HCT116 (cell line): ENCODE results near the gene KMT2C. TPM values are rescaled to one million over a fixed set of nuclear protein-coding genes. Genes with fewer than 3 reads are reported as not detected.

ENCODE experiments used
- ATAC-seq: fragments of 200-7000 bp; cut with Tn5 transposase; 2 replicates; pipeline ENCODE4 v1.9.1; 2020; ENCODE audit warnings: mild to moderate bottlenecking, moderate library complexity
- BruUV-seq: library from RNA; stranded (reverse); fragments of 400-500 nt; replicated peaks from 2 replicates; lab custom pipeline; 2021; lab: Mats Ljungman, UMichigan
- CTCF ChIA-PET: fragments of 300-600 bp; sonication (Branson Sonifier 250); formaldehyde crosslinking; loops from one replicate; lab custom pipeline; 2021; ENCODE audit warnings: antibody characterized with exemption; lab: Charles Lee
- POLR2A ChIA-PET: fragments of 300-600, 350-600 bp; sonication (Branson Sonifier 250); formaldehyde crosslinking; loops from one replicate; lab custom pipeline; 2021; ENCODE audit warnings: antibody characterized with exemption; lab: Charles Lee
- RAD21 ChIA-PET, 2 experiments: fragments of 300-600 bp; sonication (Branson Sonifier 250); formaldehyde crosslinking; loops; one replicate each; lab custom pipeline; 2023; ENCODE audit warnings: low total read pairs in 2 of 2; ENCODE audit not compliant: uncharacterized antibody in 2 of 2, unreplicated experiment in 2 of 2, low non-redundant PET in 1 of 2; lab: Charles Lee
- DNase-seq: peaks from one replicate; pipeline ENCODE4 v3.0.0-alpha.2; 2010; ENCODE audit warnings: low read depth, low spot score
- H2AFZ ChIP-seq: fragments of 200-600 bp; shearing (Covaris generic), sonication (generic); 2 replicates; pipeline ENCODE4 v1.6.1; 2017; ENCODE audit warnings: low read depth, mixed run types, mixed read lengths, antibody characterized with exemption, low read length; ENCODE audit not compliant: poor library complexity, severe bottlenecking
- H3K27ac ChIP-seq: 2 replicates; pipeline ENCODE4 v1.5.1; 2012; ENCODE audit warnings: low read depth, low read length
- H3K27me3 ChIP-seq: fragments of 200-600 bp; sonication (generic); 2 replicates; pipeline ENCODE4 v1.6.1; 2016; ENCODE audit warnings: mixed run types, low read length, mixed read lengths; ENCODE audit not compliant: insufficient read depth
- H3K36me3 ChIP-seq, 2 experiments: fragments of 200-500 bp in 1 of 2; fragments of 200-600 bp in 1 of 2; sonication (Bioruptor generic) in 1 of 2; sonication (generic) in 1 of 2; 2 replicates each; pipeline versions ENCODE4 v1.5.1 to v1.6.1; 2014 to 2016; ENCODE audit warnings: low read length in 2 of 2, inconsistent platforms in 1 of 2, mixed read lengths in 1 of 2, mixed run types in 1 of 2; ENCODE audit not compliant: insufficient read depth in 2 of 2, control insufficient read depth in 1 of 2
- H3K4me1 ChIP-seq, 2 experiments: fragments of 200-600 bp in 1 of 2; sonication (generic) in 1 of 2; 2 replicates each; pipeline versions ENCODE4 v1.5.1 to v1.6.1; 2012 to 2017; ENCODE audit warnings: low read length in 2 of 2, inconsistent platforms in 1 of 2, mild to moderate bottlenecking in 1 of 2, mixed read lengths in 1 of 2, mixed run types in 1 of 2, moderate library complexity in 1 of 2; ENCODE audit not compliant: insufficient read depth in 2 of 2, control insufficient read depth in 1 of 2
- H3K4me2 ChIP-seq: fragments of 200-600 bp; sonication (generic); 2 replicates; pipeline ENCODE4 v1.6.1; 2017; ENCODE audit warnings: mixed run types, low read length, mixed read lengths
- H3K4me3 ChIP-seq, 2 experiments: fragments of 200-600 bp in 1 of 2; sonication (generic) in 1 of 2; replicated peaks in 1 of 2; 2 replicates each; pipeline ENCODE4 v1.5.1; 2011 to 2016; ENCODE audit warnings: low read length in 2 of 2, control low read depth in 1 of 2, low read depth in 1 of 2, mild to moderate bottlenecking in 1 of 2, mixed read lengths in 1 of 2, mixed run types in 1 of 2
- H3K79me2 ChIP-seq: fragments of 200-600 bp; sonication (generic); 2 replicates; pipeline ENCODE4 v1.6.1; 2017; ENCODE audit warnings: mild to moderate bottlenecking, mixed run types, low read length, moderate library complexity, mixed read lengths; ENCODE audit not compliant: insufficient read depth
- H3K9ac ChIP-seq: fragments of 200-600 bp; sonication (generic); 2 replicates; pipeline ENCODE4 v1.6.1; 2016; ENCODE audit warnings: low read length, mixed read lengths
- H3K9me2 ChIP-seq: fragments of 200-600 bp; sonication (generic), shearing (Covaris generic); 2 replicates; pipeline ENCODE4 v1.6.1; 2017; ENCODE audit warnings: mixed run types, mild to moderate bottlenecking, moderate library complexity; ENCODE audit not compliant: insufficient read depth
- H3K9me3 ChIP-seq, 2 experiments: fragments of 200-500 bp in 1 of 2; fragments of 200-600 bp in 1 of 2; sonication (Bioruptor generic) in 1 of 2; sonication (generic) in 1 of 2; 2 replicates each; pipeline ENCODE4 v1.6.1; 2014 to 2017; ENCODE audit warnings: low read length in 2 of 2, mixed read lengths in 2 of 2, inconsistent platforms in 1 of 2, low read depth in 1 of 2, mild to moderate bottlenecking in 1 of 2, mixed run types in 1 of 2, moderate library complexity in 1 of 2; ENCODE audit not compliant: control insufficient read depth in 1 of 2, insufficient read depth in 1 of 2
- H4K20me1 ChIP-seq: fragments of 200-600 bp; sonication (generic), shearing (Covaris generic); 2 replicates; pipeline ENCODE4 v1.6.1; 2017; ENCODE audit warnings: mixed run types, mild to moderate bottlenecking, moderate library complexity; ENCODE audit not compliant: insufficient read depth
- EZH2 ChIP-seq: fragments of 200-600 bp; sonication (generic); IDR thresholded peaks from 2 replicates; pipeline ENCODE4 v1.6.1; 2017; ENCODE audit warnings: antibody characterized with exemption, mixed run types
- EZH2phosphoT487 ChIP-seq: fragments of 200-600 bp; IDR thresholded peaks from 2 replicates; pipeline ENCODE4 v1.6.1; 2018; ENCODE audit warnings: antibody characterized with exemption, borderline replicate concordance
- FOSL1 ChIP-seq: IDR thresholded peaks from 2 replicates; pipeline ENCODE4 v1.6.1; 2012; ENCODE audit warnings: low read depth
- POLR2A ChIP-seq: IDR thresholded peaks from 2 replicates; pipeline ENCODE4 v1.7.0; 2011; ENCODE audit warnings: borderline replicate concordance; ENCODE audit not compliant: insufficient read depth, insufficient read length; ENCODE audit errors: extremely low read depth
- POLR2AphosphoS5 ChIP-seq: IDR thresholded peaks from 2 replicates; pipeline ENCODE4 v1.6.1; 2011; ENCODE audit warnings: mild to moderate bottlenecking, low read depth, low read length, moderate library complexity
- RAD21 ChIP-seq: IDR thresholded peaks from 2 replicates; pipeline ENCODE4 v1.6.1; 2012; ENCODE audit warnings: low read depth, mild to moderate bottlenecking
- SP1 ChIP-seq: IDR thresholded peaks from 2 replicates; pipeline ENCODE4 v1.6.1; 2012; ENCODE audit warnings: low read depth
- SRF ChIP-seq: IDR thresholded peaks from 2 replicates; pipeline ENCODE4 v1.6.1; 2012; ENCODE audit warnings: low read depth
- TCF7L2 ChIP-seq: IDR thresholded peaks from 2 replicates; pipeline ENCODE4 v1.7.0; 2011; ENCODE audit warnings: borderline replicate concordance, inconsistent platforms; ENCODE audit not compliant: insufficient read depth, insufficient read length; ENCODE audit errors: extremely low read depth
- YY1 ChIP-seq: IDR thresholded peaks from 2 replicates; pipeline ENCODE4 v1.6.1; 2011; ENCODE audit warnings: low read length, low read depth, moderate library complexity, mild to moderate bottlenecking; ENCODE audit not compliant: insufficient replicate concordance; ENCODE audit errors: extremely low read depth
- ZBTB33 ChIP-seq: IDR thresholded peaks from 2 replicates; pipeline ENCODE4 v1.6.1; 2011; ENCODE audit warnings: mild to moderate bottlenecking, low read length, moderate library complexity; ENCODE audit not compliant: insufficient replicate concordance; ENCODE audit errors: extremely low read depth
- ZFX ChIP-seq: fragments of 450-650 bp; IDR thresholded peaks from 2 replicates; pipeline ENCODE4 v1.6.1; 2017
- ZNF274 ChIP-seq: fragments of 200-500 bp; sonication (Bioruptor generic); IDR thresholded peaks from 2 replicates; pipeline ENCODE4 v1.6.1; 2014; ENCODE audit warnings: mild to moderate bottlenecking, low read depth, low read length, inconsistent platforms
- intact Hi-C: fragments of 100-400 bp; cut with micrococcal nuclease; formaldehyde crosslinking; loops from 2 replicates; pipeline ENCODE4 v1.10.0; 2022
- total RNA-seq: library from RNA; stranded (reverse); gene quantifications from one replicate; pipeline ENCODE4 v1.2.1, GENCODE V29; 2021; ENCODE audit not compliant: unreplicated experiment

The KMT2C gene
- total RNA-seq, 1 experiment from 2014 or later: 22.9 TPM

- ChIA-PET POLR2A (no interaction called here), CTCF (no interaction called here), RAD21 (no interaction called here)
- no peak overlapping the region for H3K4me3 ChIP-seq
- H3K36me3 ChIP-seq: no peaks in the 10 kb centered on the region
- intact Hi-C loops: loop anchor here (10.0 kb wide), 1 partner anchor 92 kb away; the partner anchor contains the start of gene KMT2C
- no TSS peak for BruUV-seq
- H4K20me1 ChIP-seq: peaks cover 3% of the 10 kb centered on the region; the same call in 1 of the 2 replicates
- no peaks in the 10 kb centered on the region for H3K9me3 ChIP-seq
- H3K27me3 ChIP-seq: no peaks in the 10 kb centered on the region
- H3K79me2 ChIP-seq: peaks cover 37% of the 10 kb centered on the region
- H2AFZ ChIP-seq: no peak overlapping the region
- ATAC-seq: no peak
- H3K9me2 ChIP-seq: no peaks in the 10 kb centered on the region
- no peaks in the 10 kb centered on the region for H3K4me1 ChIP-seq
- no peak overlapping the region for H3K9ac ChIP-seq
- DNase-seq: no peak
- no peak overlapping the region for H3K4me2 ChIP-seq
- TF ChIP-seq FOSL1 (no peak), YY1 (no peak), POLR2A (no peak), ZFX (no peak), ZNF274 (no peak), SRF (no peak), SP1 (no peak), RAD21 (no peak), POLR2AphosphoS5 (no peak), TCF7L2 (no peak), EZH2 (no peak), ZBTB33 (no peak), EZH2phosphoT487 (no peak)
- TF ChIP-seq, all 23 proteins: peak for 0
- H3K27ac ChIP-seq: no peak overlapping the region
Measured at GRCh38 chr7:152342796-152343195, 93.0 kb downstream of the KMT2C start.
